Effector memory CD4-positive, alpha-beta T cell (primary cell): ENCODE results near the gene MBD3L3.
"Not testable (repeated sequence)": the region's sequence is repeated elsewhere in the genome, so short reads cannot be mapped to it uniquely, and the experiment has no call there.

Experiments used
- DNase-seq, 3 donors: peaks; one replicate each; pipeline ENCODE4 v3.0.0-alpha.2; 2020
- H3K27ac ChIP-seq: 2 replicates; pipeline ENCODE4 v1.7.0; 2013; ENCODE audit warnings: mild to moderate bottlenecking, low read length, moderate library complexity; ENCODE audit not compliant: insufficient read depth, poor library complexity, severe bottlenecking
- H3K27me3 ChIP-seq: replicated peaks from 2 replicates; pipeline ENCODE4 v1.7.0; 2013; ENCODE audit warnings: mild to moderate bottlenecking, low read length; ENCODE audit not compliant: insufficient read depth, control insufficient read depth, poor library complexity, severe bottlenecking
- H3K36me3 ChIP-seq: 2 replicates; pipeline ENCODE4 v1.7.0; 2013; ENCODE audit warnings: mild to moderate bottlenecking, low read length, moderate library complexity; ENCODE audit not compliant: control insufficient read depth, insufficient read depth
- H3K4me1 ChIP-seq: 2 replicates; pipeline ENCODE4 v1.7.0; 2013; ENCODE audit warnings: low read length, mild to moderate bottlenecking; ENCODE audit not compliant: control insufficient read depth, insufficient read depth, poor library complexity, severe bottlenecking
- H3K4me3 ChIP-seq: 2 replicates; pipeline ENCODE4 v1.7.0; 2013; ENCODE audit warnings: low read length, low read depth, mild to moderate bottlenecking; ENCODE audit not compliant: insufficient read depth, poor library complexity, severe bottlenecking
- H3K9me3 ChIP-seq: 2 replicates; pipeline ENCODE4 v1.7.0; 2013; ENCODE audit warnings: mild to moderate bottlenecking, low read length, moderate library complexity; ENCODE audit not compliant: control insufficient read depth

MBD3L3 gene

GRCh38 chr19:7067122-7067521, 8.6 kb upstream of the MBD3L3 start:
- H3K9me3 ChIP-seq, H3K4me1 ChIP-seq, H3K27me3 ChIP-seq, H3K36me3 ChIP-seq, H3K4me3 ChIP-seq, DNase-seq, H3K27ac ChIP-seq: not testable (repeated sequence)

- Histone ChIP-seq H3K9me3 (no peaks in the 10 kb centered on the region), H3K27ac (no peak overlapping the region), H3K36me3 (no peaks in the 10 kb centered on the region), H3K4me1 (no peaks in the 10 kb centered on the region), H3K4me3 (no peak overlapping the region), H3K27me3 (no peaks in the 10 kb centered on the region)
- DNase-seq, result no peak
Measured at GRCh38 chr19:7063764-7064418, 5.4 kb upstream of the MBD3L3 start.

- Histone ChIP-seq H3K27ac (no peak overlapping the region), H3K36me3 (no peaks in the 10 kb centered on the region), H3K27me3 (no peaks in the 10 kb centered on the region), H3K4me3 (no peak overlapping the region), H3K9me3 (no peaks in the 10 kb centered on the region), H3K4me1 (no peaks in the 10 kb centered on the region)
- no peak for DNase-seq
Measured at GRCh38 chr19:7063339-7063738, 4.9 kb upstream of the MBD3L3 start.

GRCh38 chr19:7059977-7060376, 1.5 kb upstream of the MBD3L3 start:
- not testable (repeated sequence) for H3K9me3 ChIP-seq, H3K4me3 ChIP-seq, H3K27me3 ChIP-seq, DNase-seq, H3K27ac ChIP-seq, H3K4me1 ChIP-seq, H3K36me3 ChIP-seq

GRCh38 chr19:7056371-7056770, 2.1 kb downstream of the MBD3L3 start:
- H3K36me3 ChIP-seq, H3K4me1 ChIP-seq, H3K9me3 ChIP-seq, H3K4me3 ChIP-seq, H3K27me3 ChIP-seq, H3K27ac ChIP-seq, DNase-seq: not testable (repeated sequence)

GRCh38 chr19:7055679-7056078, 2.8 kb downstream of the MBD3L3 start:
- not testable (repeated sequence) for H3K27me3 ChIP-seq, DNase-seq, H3K4me3 ChIP-seq, H3K9me3 ChIP-seq, H3K36me3 ChIP-seq, H3K27ac ChIP-seq, H3K4me1 ChIP-seq

- not testable (repeated sequence) for H3K4me1 ChIP-seq
Measured at GRCh38 chr19:7054635-7055368, 3.7 kb downstream of the MBD3L3 start.

GRCh38 chr19:7052896-7053295, 5.6 kb downstream of the MBD3L3 start:
- H3K27ac ChIP-seq, H3K4me3 ChIP-seq, DNase-seq, H3K27me3 ChIP-seq, H3K4me1 ChIP-seq, H3K36me3 ChIP-seq, H3K9me3 ChIP-seq: not testable (repeated sequence)

More at GRCh38 chr19:7054635-7055368, 3.7 kb downstream of the MBD3L3 start:
- not testable (repeated sequence) for H3K4me3 ChIP-seq, DNase-seq, H3K27me3 ChIP-seq, H3K36me3 ChIP-seq, H3K27ac ChIP-seq, H3K9me3 ChIP-seq

GRCh38 chr19:7051421-7051820, 7.1 kb downstream of the MBD3L3 start:
- not testable (repeated sequence) for H3K27me3 ChIP-seq, H3K27ac ChIP-seq, H3K36me3 ChIP-seq, H3K9me3 ChIP-seq, H3K4me3 ChIP-seq, DNase-seq, H3K4me1 ChIP-seq

GRCh38 chr19:7049021-7049420, 9.5 kb downstream of the MBD3L3 start, which contains the start of gene MBD3L2:
MBD3L2 (plus strand) TSS chr19:7049321; CDS start chr19:7049374, 53 bp downstream.
- not testable (repeated sequence) for H3K4me3 ChIP-seq, H3K4me1 ChIP-seq, DNase-seq, H3K36me3 ChIP-seq, H3K27me3 ChIP-seq, H3K27ac ChIP-seq, H3K9me3 ChIP-seq
